K562 (cell line): ENCODE data around the gene NOL4L. TPM values are rescaled to one million over a fixed set of nuclear protein-coding genes. Genes with fewer than 3 reads are reported as not detected.

Experiments used
- EHMT2 ChIP-seq: fragments of 450-650 bp; IDR thresholded peaks from 2 replicates; pipeline ENCODE4 v1.6.1; 2018; ENCODE audit warnings: antibody characterized with exemption
- IRF9 ChIP-seq: fragments of 450-650 bp; IDR thresholded peaks from 2 replicates; pipeline ENCODE4 v1.6.1; 2016; ENCODE audit warnings: missing biosample characterization, missing genetic modification characterization
- KAT2B ChIP-seq: IDR thresholded peaks from one replicate; pipeline ENCODE4 v1.6.1; 2012; ENCODE audit warnings: low read depth, mild to moderate bottlenecking, control low read depth, inconsistent platforms, low read length, moderate library complexity
- NELFE ChIP-seq: IDR thresholded peaks from 2 replicates; pipeline ENCODE4 v1.6.1; 2011; ENCODE audit warnings: mild to moderate bottlenecking; ENCODE audit not compliant: insufficient read depth, insufficient read length
- NFE2 ChIP-seq: IDR thresholded peaks from 2 replicates; pipeline ENCODE4 v1.6.1; 2014; ENCODE audit warnings: antibody characterized with exemption, low read depth
- PRPF4 ChIP-seq: fragments of 200-400 bp; formaldehyde crosslinking; IDR thresholded peaks from one replicate; pipeline ENCODE4 v1.6.1; 2017; ENCODE audit warnings: low read length, low read depth, mild to moderate bottlenecking; ENCODE audit not compliant: insufficient read depth, poor library complexity, severe bottlenecking
- PYGO2 ChIP-seq: fragments of 450-650 bp; IDR thresholded peaks from 2 replicates; pipeline ENCODE4 v1.6.1; 2016; ENCODE audit warnings: mild to moderate bottlenecking, missing genetic modification characterization, moderate library complexity, missing compliant biosample characterization
- RAD21 ChIP-seq, 2 experiments: fragments of 250-450 bp in 1 of 2; fragments of 450-650 bp in 1 of 2; sonication (Bioruptor Pico) in 1 of 2; formaldehyde crosslinking in 1 of 2; IDR thresholded peaks in 1 of 2; conservative IDR thresholded peaks in 1 of 2; 2 replicates each; pipeline versions ENCODE4 v1.4.0 to v1.8.0; 2020 to 2022; ENCODE audit warnings: mild to moderate bottlenecking in 2 of 2, moderate library complexity in 1 of 2
- SIX5 ChIP-seq, 2 experiments: IDR thresholded peaks; 2 replicates each; pipeline ENCODE4 v1.6.1; 2011; ENCODE audit warnings: low read length in 2 of 2, borderline replicate concordance in 1 of 2, low read depth in 1 of 2, mild to moderate bottlenecking in 1 of 2, moderate library complexity in 1 of 2; ENCODE audit not compliant: insufficient read depth in 1 of 2
- SNRNP70 ChIP-seq: fragments of 200-400 bp; formaldehyde crosslinking; optimal IDR thresholded peaks from 2 replicates; pipeline ENCODE3; 2017; ENCODE audit warnings: low read depth, low read length
- TFAM ChIP-seq: fragments of 250-450 bp; sonication (Bioruptor Pico); conservative IDR thresholded peaks from 2 replicates; pipeline ENCODE4 v1.5.0; 2021; ENCODE audit warnings: mild to moderate bottlenecking, moderate library complexity
- ZFP30 ChIP-seq: fragments of 250-450 bp; sonication (Bioruptor Pico); IDR thresholded peaks from 2 replicates; pipeline ENCODE4 v1.8.0; 2022; ENCODE audit warnings: moderate library complexity, mild to moderate bottlenecking, inconsistent platforms, borderline replicate concordance
- ZNF175 ChIP-seq: fragments of 200-800 bp; sonication (Bioruptor generic); IDR thresholded peaks from 2 replicates; pipeline ENCODE4 v1.6.1; 2016; ENCODE audit warnings: low read depth, mild to moderate bottlenecking, missing genetic modification characterization, missing compliant biosample characterization
- ZNF239 ChIP-seq: fragments of 250-450 bp; sonication (Bioruptor Pico); IDR thresholded peaks from 2 replicates; pipeline ENCODE4 v1.4.0; 2020; ENCODE audit warnings: mild to moderate bottlenecking
- ZNF449 ChIP-seq: fragments of 250-450 bp; sonication (Bioruptor Pico); IDR thresholded peaks from 2 replicates; pipeline ENCODE4 v1.8.0; 2022; ENCODE audit warnings: moderate library complexity, mild to moderate bottlenecking, inconsistent platforms
- ZNF507 ChIP-seq: conservative IDR thresholded peaks from 2 replicates; pipeline ENCODE4 v1.6.1; 2017; ENCODE audit warnings: missing genetic modification characterization, missing compliant biosample characterization
- ZNF740 ChIP-seq, 3 experiments: fragments of 200-800 bp in 1 of 3; sonication (Bioruptor generic) in 1 of 3; sonication (generic) in 1 of 3; formaldehyde crosslinking in 1 of 3; IDR thresholded peaks; 2 replicates each; pipeline versions ENCODE4 v1.6.1 to v1.8.0; 2016 to 2022; ENCODE audit warnings: mild to moderate bottlenecking in 2 of 3, missing compliant biosample characterization in 2 of 3, missing genetic modification characterization in 2 of 3, missing genetic modification reagents in 1 of 3
- polyA plus RNA-seq, 8 experiments: library from polyadenylated mRNA; depleted of rRNA in 4 of 8; stranded (reverse) in 5 of 8; unstranded in 3 of 8; fragments of >200 nt; fragmentation: Nextera tagmentation in 2 of 8; fragmentation: Illumina TruSeq in 1 of 8; extraction: Ambion mirVana in 2 of 8; extraction: Trizol in 1 of 8; gene quantifications; 2 replicates each; pipeline versions ENCODE4 v1.2.1 to v1.2.3, GENCODE V29; 2011 to 2014; ENCODE audit warnings: inconsistent platforms in 1 of 8, missing spikeins in 1 of 8
- total RNA-seq, 7 experiments: library from RNA; depleted of rRNA in 6 of 7; stranded (reverse); fragments of >200 nt in 6 of 7; fragmentation: Illumina TruSeq in 2 of 7; extraction: Trizol in 2 of 7; gene quantifications; 2 replicates each; pipeline versions ENCODE4 v1.2.1 to v1.2.3, GENCODE V29; 2011 to 2021; ENCODE audit warnings: low replicate concordance in 1 of 7
- TF ChIP-seq, protein P1 (sequence below): sonication (generic); formaldehyde crosslinking; IDR thresholded peaks from 2 replicates; pipeline ENCODE4 v1.8.0; 2022; ENCODE audit warnings: mild to moderate bottlenecking, missing genetic modification reagents, borderline replicate concordance
- TF ChIP-seq, protein P2 (sequence below): fragments of 450-650 bp; IDR thresholded peaks from 2 replicates; pipeline ENCODE4 v1.6.1; 2016

Gene NOL4L
- total and polyA plus RNA-seq, 9 of the 15 experiments (the other 6 are each of a cell fraction or from before 2014, with no cell fraction given), result 5.1 to 36.2 (median 13.6) TPM

- TF ChIP-seq IRF9, result no peak
- TF ChIP-seq, protein P1, sequence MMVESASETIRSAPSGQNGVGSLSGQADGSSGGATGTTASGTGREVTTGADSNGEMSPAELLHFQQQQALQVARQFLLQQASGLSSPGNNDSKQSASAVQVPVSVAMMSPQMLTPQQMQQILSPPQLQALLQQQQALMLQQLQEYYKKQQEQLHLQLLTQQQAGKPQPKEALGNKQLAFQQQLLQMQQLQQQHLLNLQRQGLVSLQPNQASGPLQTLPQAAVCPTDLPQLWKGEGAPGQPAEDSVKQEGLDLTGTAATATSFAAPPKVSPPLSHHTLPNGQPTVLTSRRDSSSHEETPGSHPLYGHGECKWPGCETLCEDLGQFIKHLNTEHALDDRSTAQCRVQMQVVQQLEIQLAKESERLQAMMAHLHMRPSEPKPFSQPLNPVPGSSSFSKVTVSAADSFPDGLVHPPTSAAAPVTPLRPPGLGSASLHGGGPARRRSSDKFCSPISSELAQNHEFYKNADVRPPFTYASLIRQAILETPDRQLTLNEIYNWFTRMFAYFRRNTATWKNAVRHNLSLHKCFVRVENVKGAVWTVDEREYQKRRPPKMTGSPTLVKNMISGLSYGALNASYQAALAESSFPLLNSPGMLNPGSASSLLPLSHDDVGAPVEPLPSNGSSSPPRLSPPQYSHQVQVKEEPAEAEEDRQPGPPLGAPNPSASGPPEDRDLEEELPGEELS (CRISPR knock-in tag), result no peak
- TF ChIP-seq ZNF239 (CRISPR knock-in tag), result no peak; the same call in 1 of the 2 replicates
- peak; percentile 71; the same call in 1 of the 2 replicates for TF ChIP-seq EHMT2
- TF ChIP-seq ZNF449 (CRISPR knock-in tag), result no peak
- TF ChIP-seq NFE2, result no peak
- TF ChIP-seq ZNF740 (CRISPR knock-in tag; IDR thresholded peaks at IDR 0.05), result peak; percentile 5; the same call in 1 of the 2 replicates
- no peak for TF ChIP-seq ZNF740 (tag; IDR thresholded peaks at IDR 0.05)
- no peak for TF ChIP-seq KAT2B
- TF ChIP-seq TFAM (CRISPR knock-in tag), result no peak
- no peak for TF ChIP-seq NELFE
- TF ChIP-seq ZNF507 (tag), result no peak
- TF ChIP-seq ZFP30 (CRISPR knock-in tag), result no peak
- no peak for TF ChIP-seq SIX5 (IDR thresholded peaks at IDR 0.05; ENCODE audit: borderline replicate concordance in 1 of 2, insufficient read depth in 1 of 2, low read depth in 1 of 2, low read length in 2 of 2)
- TF ChIP-seq RAD21 (CRISPR knock-in tag; conservative IDR thresholded peaks at IDR 0.05 in 1 of 2, IDR thresholded peaks at IDR 0.05 in 1 of 2), result no peak
- TF ChIP-seq, protein P2, sequence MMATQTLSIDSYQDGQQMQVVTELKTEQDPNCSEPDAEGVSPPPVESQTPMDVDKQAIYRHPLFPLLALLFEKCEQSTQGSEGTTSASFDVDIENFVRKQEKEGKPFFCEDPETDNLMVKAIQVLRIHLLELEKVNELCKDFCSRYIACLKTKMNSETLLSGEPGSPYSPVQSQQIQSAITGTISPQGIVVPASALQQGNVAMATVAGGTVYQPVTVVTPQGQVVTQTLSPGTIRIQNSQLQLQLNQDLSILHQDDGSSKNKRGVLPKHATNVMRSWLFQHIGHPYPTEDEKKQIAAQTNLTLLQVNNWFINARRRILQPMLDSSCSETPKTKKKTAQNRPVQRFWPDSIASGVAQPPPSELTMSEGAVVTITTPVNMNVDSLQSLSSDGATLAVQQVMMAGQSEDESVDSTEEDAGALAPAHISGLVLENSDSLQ, result no peak
- no peak for TF ChIP-seq PRPF4
- TF ChIP-seq SNRNP70, result no peak
- TF ChIP-seq ZNF175 (CRISPR knock-in tag), result no peak
- TF ChIP-seq PYGO2, result no peak
Measured at GRCh38 chr20:32632461-32633354, 47.6 kb upstream of the NOL4L start (continued).
